Measurements from ENCODE around the gene CCDC33.

The CCDC33 gene

DNA sequence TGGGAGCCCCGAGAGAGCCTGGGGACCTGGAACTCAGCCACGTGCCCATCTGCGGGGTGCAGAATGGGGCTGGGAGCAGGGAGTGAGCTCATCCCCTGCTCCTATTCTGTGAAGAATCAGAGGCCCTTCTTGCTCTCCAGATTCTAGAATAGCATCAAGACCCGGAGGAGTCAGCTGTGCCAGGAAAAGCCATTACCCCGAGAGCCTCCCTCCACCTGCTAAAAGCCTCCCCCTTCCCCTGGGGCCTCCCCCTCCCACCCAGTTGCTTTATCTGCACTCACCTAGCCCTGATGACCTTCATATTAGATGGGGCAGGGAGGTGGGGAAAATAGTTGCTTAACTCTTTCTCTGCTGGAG, 23.1 kb downstream of the CCDC33 start:
- DNase-seq (ENCODE audit: low read depth) = no peak

DNA sequence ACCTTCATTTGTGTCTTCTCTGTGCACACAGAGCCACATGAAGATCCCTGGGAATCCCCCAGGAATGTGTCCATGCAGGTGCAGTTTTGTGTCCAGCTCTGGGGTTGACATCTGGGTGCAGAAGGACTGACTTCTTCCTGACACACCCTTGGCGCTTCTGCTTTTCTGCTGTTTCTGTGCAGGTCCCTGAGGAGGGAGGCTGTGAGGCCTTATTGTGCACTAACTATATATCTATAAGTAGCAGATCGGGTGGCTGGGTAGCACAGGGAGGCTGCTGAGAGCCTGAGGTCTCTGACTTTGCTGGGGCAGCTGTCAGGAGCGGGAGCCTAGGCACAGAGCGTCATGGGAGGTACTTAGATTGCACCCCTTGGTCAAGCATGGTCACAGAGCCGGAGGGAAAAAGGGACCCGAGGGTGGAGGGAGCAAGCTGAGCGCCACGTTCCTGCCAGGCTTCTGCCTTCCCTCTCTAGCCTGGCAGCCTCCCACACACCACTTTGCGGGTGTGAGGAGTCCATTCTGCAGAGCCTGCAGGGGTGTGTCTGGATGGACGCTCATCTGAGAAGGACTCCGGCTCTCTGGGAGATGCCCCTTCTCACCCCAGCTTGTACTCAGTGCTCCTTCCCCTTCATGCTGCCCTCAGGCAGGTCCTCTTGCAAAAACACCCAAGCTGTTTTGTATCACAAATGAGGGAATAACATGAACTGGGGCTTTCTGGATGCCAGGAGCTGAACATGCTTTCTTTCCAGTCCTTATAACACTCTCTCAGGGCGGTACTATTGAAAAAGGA, 23.9 kb downstream of the CCDC33 start:
- DNase-seq (ENCODE audit: low read depth) = no peak

- DNase-seq (ENCODE audit: low read depth) = no peak
Measured at GRCh38 chr15:74261041-74261440, 24.9 kb downstream of the CCDC33 start.

- no peak for DNase-seq (ENCODE audit: low read depth)
Measured at GRCh38 chr15:74261685-74262084, 25.6 kb downstream of the CCDC33 start.

- DNase-seq (ENCODE audit: low read depth) = no peak
Measured at GRCh38 chr15:74262151-74262550, 26.0 kb downstream of the CCDC33 start.

DNA sequence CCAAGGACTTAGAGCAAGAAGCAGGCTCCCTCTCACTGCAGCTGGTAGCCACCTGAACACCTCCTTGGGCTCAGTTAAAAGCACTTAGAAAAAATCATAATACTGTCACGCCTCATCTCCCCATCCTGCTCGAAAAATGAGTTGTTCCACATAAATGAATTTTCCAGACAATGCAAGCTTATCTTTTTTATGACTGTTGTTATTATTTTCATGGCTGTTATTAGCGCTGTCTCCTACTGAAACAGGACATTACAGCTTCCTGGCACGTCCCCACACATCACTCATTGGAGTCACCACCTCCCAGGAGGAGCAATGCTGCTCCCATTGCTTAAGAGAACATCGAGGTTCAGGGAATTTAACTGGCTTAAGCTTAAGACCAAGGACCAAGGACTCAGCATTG, 26.5 kb downstream of the CCDC33 start:
- no peak for DNase-seq (ENCODE audit: low read depth)

DNA sequence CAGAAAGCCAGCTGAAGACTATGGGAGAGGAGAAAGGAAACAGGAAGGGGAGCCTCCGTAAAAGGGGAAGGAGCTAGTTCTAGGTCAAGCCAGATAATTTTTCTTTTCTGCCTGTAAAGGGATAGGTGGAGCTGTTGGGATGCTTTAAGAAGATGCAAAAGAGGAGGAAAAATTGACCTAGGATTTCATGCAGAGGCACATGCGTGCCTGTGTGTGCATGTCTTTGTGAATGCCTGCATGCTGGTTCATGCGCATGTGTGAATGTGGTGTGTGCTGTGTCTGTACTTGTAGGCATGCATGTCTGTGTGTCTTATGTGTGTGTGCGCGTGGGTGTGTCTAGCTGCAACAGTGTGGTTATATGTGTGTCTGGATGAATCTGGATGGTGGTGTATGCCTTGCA, 27.3 kb downstream of the CCDC33 start:
- no peak for DNase-seq (ENCODE audit: low read depth)

- DNase-seq (ENCODE audit: low read depth) = no peak
Measured at GRCh38 chr15:74264081-74264501, 28.0 kb downstream of the CCDC33 start.

DNA sequence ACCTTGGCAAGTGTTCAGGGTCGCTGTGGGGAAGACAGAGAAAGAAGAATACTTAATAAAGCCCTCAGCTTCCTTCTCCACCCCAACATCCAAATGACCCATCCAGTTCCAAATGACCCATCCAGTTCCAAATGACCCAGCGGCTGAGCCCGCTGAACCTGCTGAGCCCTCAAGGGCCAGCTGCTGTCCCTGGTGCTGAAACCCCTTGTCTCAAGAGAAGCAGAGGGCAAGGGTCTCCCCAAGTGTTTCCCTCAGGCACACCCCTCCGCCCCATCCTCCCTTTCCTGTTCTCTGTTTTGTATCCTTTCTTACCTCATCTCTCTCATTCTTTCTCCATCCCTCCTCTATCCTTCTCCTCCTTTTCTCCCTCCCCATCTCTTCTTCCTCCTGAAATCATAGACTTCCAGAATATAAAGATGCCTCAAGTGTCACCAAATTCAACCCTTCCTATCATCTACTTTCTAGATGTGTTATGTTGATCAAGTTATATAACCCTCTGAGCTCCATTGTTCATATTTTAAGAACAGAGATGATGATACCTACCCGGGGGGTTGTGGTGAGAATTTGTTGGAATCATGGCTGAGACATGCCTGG, 29.0 kb downstream of the CCDC33 start:
- no peak for DNase-seq (ENCODE audit: low read depth)

GRCh38 chr15:74268020-74268419, 31.9 kb downstream of the CCDC33 start:
- no peak for DNase-seq (ENCODE audit: low read depth)

GRCh38 chr15:74269362-74270035, 33.4 kb downstream of the CCDC33 start:
- no peak for DNase-seq (ENCODE audit: low read depth)

DNA sequence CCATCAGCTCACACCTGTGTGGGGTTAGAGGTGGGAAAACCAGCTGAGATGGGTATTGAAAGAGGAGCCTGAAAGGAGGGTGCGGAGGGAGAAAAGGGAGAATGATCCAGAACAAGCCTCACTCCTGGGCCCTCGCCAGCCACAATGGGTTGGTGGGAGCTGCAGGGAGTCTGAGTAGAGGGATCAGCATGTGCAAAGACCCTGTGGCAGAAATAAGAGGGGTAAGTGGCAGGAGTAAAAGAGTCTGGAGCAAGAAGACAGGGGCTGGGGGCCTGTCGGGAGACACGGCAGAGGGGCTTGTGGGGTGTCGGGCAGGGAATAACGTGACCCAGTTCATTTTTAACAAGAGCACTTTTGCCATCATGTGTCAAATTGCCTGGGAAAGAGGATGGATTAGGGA, 34.0 kb downstream of the CCDC33 start:
- no peak for DNase-seq (ENCODE audit: low read depth)

GRCh38 chr15:74270854-74271520, 34.9 kb downstream of the CCDC33 start:
- no peak for DNase-seq (ENCODE audit: low read depth)

DNA sequence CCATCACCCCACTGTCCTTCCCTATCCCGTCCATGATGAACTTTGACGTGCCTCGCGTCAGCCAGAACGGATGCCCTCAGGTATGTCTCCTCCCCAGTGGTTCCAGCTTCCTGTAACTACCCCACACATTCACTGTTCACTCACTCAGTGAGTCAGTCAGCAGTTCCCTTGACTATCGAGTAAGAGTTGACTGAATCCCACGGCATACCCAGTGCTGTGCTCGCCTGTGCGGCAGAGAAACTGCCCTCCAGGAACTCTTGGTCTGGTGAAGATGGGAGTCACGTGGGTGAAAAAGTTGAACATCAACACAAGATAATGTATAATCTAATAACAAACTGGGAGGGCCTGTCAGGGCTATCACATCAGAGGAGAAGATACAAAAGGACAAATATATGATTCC, 36.7 kb downstream of the CCDC33 start:
- DNase-seq (ENCODE audit: low read depth) = no peak

DNA sequence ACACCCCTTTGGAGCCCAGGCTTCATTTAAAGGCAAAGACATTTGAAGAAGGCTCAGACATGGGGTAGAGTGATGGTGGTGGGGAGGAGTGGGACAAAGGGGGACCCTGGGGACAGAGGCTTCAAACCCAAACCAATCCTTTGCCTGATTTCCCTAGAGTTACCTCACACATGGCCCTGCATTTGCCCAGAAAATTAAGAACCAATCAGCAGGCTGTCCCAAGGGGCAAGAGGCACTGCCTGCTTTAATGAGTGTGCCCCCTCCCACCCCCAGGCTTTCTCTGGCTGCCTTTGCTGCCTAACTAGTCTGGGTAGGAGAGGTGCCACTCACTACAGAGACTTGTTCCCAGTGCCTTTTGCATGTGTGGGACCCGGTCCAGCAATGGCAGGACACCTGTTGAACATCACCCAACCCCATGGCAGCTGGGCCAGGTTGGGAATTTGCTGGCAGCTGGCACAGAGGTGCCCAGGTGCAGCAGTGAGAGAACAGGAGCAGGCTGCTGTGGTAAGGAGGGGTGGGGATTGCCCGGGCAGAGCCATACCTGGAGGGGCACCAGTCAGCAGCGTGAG, 38.4 kb downstream of the CCDC33 start:
- DNase-seq (ENCODE audit: low read depth) = no peak

GRCh38 chr15:74275957-74276356, 39.8 kb downstream of the CCDC33 start:
- DNase-seq (ENCODE audit: low read depth) = no peak

GRCh38 chr15:74276560-74276959, 40.4 kb downstream of the CCDC33 start:
- no peak for DNase-seq (ENCODE audit: low read depth)

GRCh38 chr15:74277242-74277810, 41.2 kb downstream of the CCDC33 start:
- DNase-seq (ENCODE audit: low read depth) = no peak

- no peak for DNase-seq (ENCODE audit: low read depth)
Measured at GRCh38 chr15:74278207-74278606, 42.1 kb downstream of the CCDC33 start.

GRCh38 chr15:74281147-74282133, 45.3 kb downstream of the CCDC33 start:
- DNase-seq (ENCODE audit: low read depth) = no peak

DNA sequence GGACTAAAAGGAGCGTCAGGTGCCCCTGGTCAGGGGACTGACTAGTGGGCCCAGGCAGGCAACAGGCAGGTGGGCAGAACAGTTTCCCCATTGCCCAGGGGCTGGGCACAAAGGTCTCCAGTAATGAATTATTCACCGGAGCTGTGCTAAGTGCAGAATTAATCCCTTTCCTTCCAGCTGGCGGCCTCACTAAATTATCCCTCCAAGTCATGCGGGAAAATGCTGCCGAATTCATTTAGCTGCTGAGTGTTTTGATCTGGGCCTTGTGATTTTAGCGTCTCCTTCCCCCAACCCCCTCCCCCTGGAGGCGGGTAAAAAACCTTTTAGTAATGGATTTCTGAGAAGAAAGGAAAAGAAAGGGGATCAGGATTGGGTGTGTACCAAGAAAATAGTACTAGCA, 47.2 kb downstream of the CCDC33 start:
- DNase-seq (ENCODE audit: low read depth) = no peak

Data from stimulated activated CD8-positive, alpha-beta memory T cell treated with anti-CD3 and anti-CD28 coated beads, Interleukin-15, amount 100 ng/mL, for 24 hours (primary cell).